GM10248 (cell line): Measurements from ENCODE around the gene GNAT1.
"Not testable (repeated sequence)": the region's sequence is repeated elsewhere in the genome, so short reads cannot be mapped to it uniquely, and the experiment has no call there.

Experiments
- CTCF ChIA-PET: fragments of 300-600 bp; sonication (Branson Sonifier 250); formaldehyde crosslinking; extraction: SDS; loops from one replicate; lab custom pipeline; 2021; ENCODE audit warnings: antibody characterized with exemption; lab: Yijun Ruan, JAX
- POLR2A ChIA-PET: fragments of 350-650 bp; sonication (Branson Sonifier 250); formaldehyde crosslinking; extraction: SDS; loops from one replicate; lab custom pipeline; 2020; ENCODE audit warnings: antibody characterized with exemption; lab: Yijun Ruan, JAX
- DNase-seq: peaks from one replicate; pipeline ENCODE4 v3.0.0; 2012; ENCODE audit errors: extremely low spot score
- TF ChIP-seq, protein P1 (sequence below): IDR thresholded peaks from 2 replicates; pipeline ENCODE4 v1.5.1; 2012; ENCODE audit warnings: mild to moderate bottlenecking, low read depth; ENCODE audit errors: extremely low read depth, missing control alignments, control extremely low read depth

GNAT1 gene

DNA sequence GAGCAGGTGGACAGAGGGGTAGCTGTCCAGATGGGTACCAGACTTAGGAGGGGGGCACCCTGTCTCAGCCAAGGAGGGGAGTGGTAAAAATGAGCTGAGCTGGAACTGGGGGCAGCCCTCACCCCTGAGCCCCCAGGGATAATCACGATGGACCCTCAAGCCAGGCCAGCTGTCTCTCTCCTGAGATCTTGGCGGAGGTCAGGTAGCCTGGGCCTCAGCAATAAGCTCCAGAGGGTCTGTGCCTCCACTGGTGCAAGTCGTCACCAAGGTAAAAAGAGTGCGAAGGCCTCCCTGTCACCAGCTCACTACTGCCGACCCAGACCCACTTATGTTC lies 18.7 kb downstream of the GNAT1 start:
- ChIA-PET POLR2A (no interaction called here), CTCF (interaction anchor here (1.2 to 26.7 kb wide), 5 partner anchors 9 to 21 kb away, joined by 3 to 393 read pairs (median 5); partner anchors contain the start of gene GNAT1)
- no peak for DNase-seq
- TF ChIP-seq, protein P1, sequence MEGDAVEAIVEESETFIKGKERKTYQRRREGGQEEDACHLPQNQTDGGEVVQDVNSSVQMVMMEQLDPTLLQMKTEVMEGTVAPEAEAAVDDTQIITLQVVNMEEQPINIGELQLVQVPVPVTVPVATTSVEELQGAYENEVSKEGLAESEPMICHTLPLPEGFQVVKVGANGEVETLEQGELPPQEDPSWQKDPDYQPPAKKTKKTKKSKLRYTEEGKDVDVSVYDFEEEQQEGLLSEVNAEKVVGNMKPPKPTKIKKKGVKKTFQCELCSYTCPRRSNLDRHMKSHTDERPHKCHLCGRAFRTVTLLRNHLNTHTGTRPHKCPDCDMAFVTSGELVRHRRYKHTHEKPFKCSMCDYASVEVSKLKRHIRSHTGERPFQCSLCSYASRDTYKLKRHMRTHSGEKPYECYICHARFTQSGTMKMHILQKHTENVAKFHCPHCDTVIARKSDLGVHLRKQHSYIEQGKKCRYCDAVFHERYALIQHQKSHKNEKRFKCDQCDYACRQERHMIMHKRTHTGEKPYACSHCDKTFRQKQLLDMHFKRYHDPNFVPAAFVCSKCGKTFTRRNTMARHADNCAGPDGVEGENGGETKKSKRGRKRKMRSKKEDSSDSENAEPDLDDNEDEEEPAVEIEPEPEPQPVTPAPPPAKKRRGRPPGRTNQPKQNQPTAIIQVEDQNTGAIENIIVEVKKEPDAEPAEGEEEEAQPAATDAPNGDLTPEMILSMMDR: no peak

DNA sequence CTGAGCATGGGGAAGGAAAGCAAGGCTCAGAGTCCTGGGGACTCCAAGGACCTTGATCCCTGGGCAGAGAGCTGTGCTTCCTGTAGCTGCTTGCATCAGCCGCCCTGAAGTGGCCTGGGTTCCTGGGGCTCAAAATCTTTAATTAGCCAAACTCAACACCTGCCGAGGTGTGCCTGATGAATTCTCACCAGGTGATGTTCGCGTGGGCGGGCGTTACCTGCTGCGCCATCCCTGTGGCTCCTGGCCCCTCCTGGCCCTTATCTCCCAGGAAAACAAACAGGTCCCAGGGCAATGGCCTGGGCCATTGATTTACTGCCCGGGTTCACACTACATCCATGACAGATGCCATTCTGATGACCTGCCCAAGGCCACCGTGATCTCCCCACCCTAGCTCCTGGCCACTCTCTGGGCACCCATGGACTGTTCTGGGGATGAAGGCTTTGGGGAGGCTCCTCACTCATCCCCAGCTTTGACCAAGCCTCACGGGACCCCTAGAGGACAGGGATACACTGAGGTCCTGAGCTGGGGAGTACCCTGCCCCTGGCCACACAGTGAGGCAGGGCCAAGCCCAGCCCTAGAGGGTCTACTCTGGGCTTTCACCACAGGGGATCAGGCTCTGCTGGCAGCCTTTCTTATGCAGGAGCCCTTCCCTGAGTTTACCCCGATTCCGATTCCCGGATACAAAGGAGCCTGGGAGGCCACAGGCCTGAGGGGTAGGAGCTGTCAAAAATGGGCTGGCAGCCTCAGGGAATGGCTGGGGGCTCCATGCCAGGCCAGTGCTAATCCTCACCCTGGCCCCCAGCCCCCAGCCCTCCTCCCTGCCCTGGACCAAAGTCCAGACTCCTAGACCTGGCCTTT lies 19.3 kb downstream of the GNAT1 start:
- POLR2A ChIA-PET: interaction anchor here (0.8 kb wide), 1 partner anchor 25 kb away, joined by 10 read pairs; no protein-coding TSS in a partner anchor
- no peak for DNase-seq
- CTCF ChIA-PET: interaction anchor here (0.8 to 26.7 kb wide), 6 partner anchors 10 to 36 kb away, joined by 3 to 393 read pairs (median 4); partner anchors contain the start of gene GNAT1
- TF ChIP-seq, protein P1: no peak

- POLR2A ChIA-PET: interaction anchor here (0.8 kb wide), 1 partner anchor 26 kb away, joined by 10 read pairs; no protein-coding TSS in a partner anchor
- not testable (repeated sequence) for DNase-seq
- CTCF ChIA-PET: interaction anchor here (0.8 to 26.7 kb wide), 5 partner anchors 10 to 35 kb away, joined by 3 to 393 read pairs (median 5); partner anchors contain the start of gene GNAT1
Measured at GRCh38 chr3:50211368-50211717, 19.9 kb downstream of the GNAT1 start.

- ChIA-PET CTCF (interaction anchor here (0.6 to 26.7 kb wide), 4 partner anchors 14 to 47 kb away, joined by 3 to 393 read pairs (median 22); partner anchors contain the start of gene GNAT1), POLR2A (interaction anchor here (0.6 kb wide), 1 partner anchor 409 kb away, joined by 3 read pairs; the partner anchor contains the start of gene INKA1)
- DNase-seq: no peak
- TF ChIP-seq, protein P1: no peak
Measured at GRCh38 chr3:50211930-50212329, 20.5 kb downstream of the GNAT1 start.

DNA sequence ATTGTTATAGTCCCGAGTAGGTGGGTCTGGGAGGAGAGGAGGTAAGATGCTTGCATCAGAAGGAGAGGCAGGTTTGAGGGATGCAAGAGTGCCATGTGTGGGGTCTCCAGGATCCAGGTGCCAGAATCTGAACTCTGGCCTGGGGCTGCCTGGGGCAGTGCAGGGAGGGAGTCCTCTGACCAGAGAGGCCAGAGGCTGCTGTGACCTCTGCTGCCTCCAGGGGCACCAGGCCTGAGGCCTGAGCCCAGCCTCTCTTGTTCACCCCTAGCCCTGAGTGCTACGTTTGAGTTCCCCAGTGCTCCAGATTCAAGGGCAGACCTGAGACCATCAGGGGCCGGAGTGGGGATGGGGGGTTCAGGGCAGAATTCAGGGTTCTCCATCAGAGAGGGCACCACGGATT lies 21.1 kb downstream of the GNAT1 start:
- POLR2A ChIA-PET: no interaction called here
- no peak for DNase-seq
- CTCF ChIA-PET: interaction anchor here (1.2 to 26.7 kb wide), 4 partner anchors 9 to 34 kb away, joined by 3 to 393 read pairs (median 22); partner anchors contain the start of gene GNAT1
- TF ChIP-seq, protein P1: no peak

DNA sequence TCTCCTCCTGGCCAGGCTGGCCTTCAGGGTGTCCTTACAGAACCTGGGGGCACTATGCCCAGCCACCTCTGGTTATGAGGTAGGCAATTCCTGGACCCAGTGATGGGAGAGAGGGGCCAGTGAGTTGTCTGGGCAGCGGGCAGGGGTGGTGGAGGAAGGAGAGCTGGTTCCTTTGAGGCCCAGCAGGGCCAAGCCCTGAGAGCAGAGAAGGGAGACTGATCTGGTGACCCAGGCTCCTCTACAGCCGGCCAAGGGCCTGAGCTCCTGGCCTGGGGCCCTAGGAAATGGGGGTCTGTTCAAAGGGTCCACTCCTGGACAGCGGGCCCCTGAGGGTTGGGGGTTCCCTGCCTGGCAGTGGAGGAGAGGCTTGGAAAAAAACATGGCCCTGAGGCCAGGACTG lies 21.6 kb downstream of the GNAT1 start:
- TF ChIP-seq, protein P1: no peak
- ChIA-PET POLR2A (no interaction called here), CTCF (interaction anchor here (1.2 to 26.7 kb wide), 2 partner anchors 8 to 24 kb away, joined by 3 to 393 read pairs; partner anchors contain the start of gene GNAT1)
- DNase-seq: no peak

- CTCF ChIA-PET: interaction anchor here (1.2 to 26.7 kb wide), 2 partner anchors 8 to 24 kb away, joined by 3 to 393 read pairs; partner anchors contain the start of gene GNAT1
- TF ChIP-seq, protein P1: no peak
- no peak for DNase-seq
- POLR2A ChIA-PET: no interaction called here
Measured at GRCh38 chr3:50213373-50213772, 22.0 kb downstream of the GNAT1 start.
